ENCODE data around the gene ST8SIA6. TPM values are rescaled to one million over a fixed set of nuclear protein-coding genes. Genes with fewer than 3 reads are reported as not detected.

ST8SIA6 gene
- total and polyA plus RNA-seq, 9 of the 15 experiments (the other 6 are each of a cell fraction or from before 2014, with no cell fraction given) = 0.69 to 6.7 (median 5.0) TPM

GRCh38 chr10:17412323-17412722, 42.1 kb downstream of the ST8SIA6 start (continued):
- no peak for TF ChIP-seq NFXL1 (CRISPR knock-in tag; IDR thresholded peaks at IDR 0.05)
- TF ChIP-seq SMARCE1 (IDR thresholded peaks at IDR 0.05) = 0 out of 2 replicates have a peak, but pooled peaks have one; percentile 19
- no peak for TF ChIP-seq RBM39 (optimal IDR thresholded peaks at IDR 0.05; ENCODE audit: low read depth, low read length)
- TF ChIP-seq ATF3 (IDR thresholded peaks at IDR 0.05) = no peak
- TF ChIP-seq ATF3 (CRISPR knock-in tag; conservative IDR thresholded peaks at IDR 0.05) = no peak
- TF ChIP-seq HNRNPK (IDR thresholded peaks at IDR 0.05; ENCODE audit: low read depth, low read length, poor library complexity, severe bottlenecking) = no peak
- TF ChIP-seq HNRNPUL1 (IDR thresholded peaks at IDR 0.05; ENCODE audit: low read length) = no peak
- no peak for TF ChIP-seq SAFB (IDR thresholded peaks at IDR 0.05; ENCODE audit: borderline replicate concordance, low read depth, low read length)
- TF ChIP-seq ZNF592 (IDR thresholded peaks at IDR 0.05) = peak; percentile 89
- no peak for TF ChIP-seq SPI1 (IDR thresholded peaks at IDR 0.05; ENCODE audit: borderline replicate concordance, low read depth, low read length)
- no peak for TF ChIP-seq BHLHE40 (IDR thresholded peaks at IDR 0.05; ENCODE audit: low read length)
- TF ChIP-seq CHD1 (IDR thresholded peaks at IDR 0.05; ENCODE audit: low read length) = no peak
- TF ChIP-seq ELF4 (CRISPR knock-in tag; IDR thresholded peaks at IDR 0.05) = no peak
- no peak for TF ChIP-seq TRIM28 (IDR thresholded peaks at IDR 0.05)
- no peak for TF ChIP-seq NR3C1 (CRISPR knock-in tag; IDR thresholded peaks at IDR 0.05)
- TF ChIP-seq RCOR1 (IDR thresholded peaks at IDR 0.05; ENCODE audit: borderline replicate concordance in 1 of 2, low read depth in 2 of 2, low read length in 2 of 2) = peak in 1 of 2 experiments; percentile 71; a peak in 1 of 4 replicates
- 0 out of 2 replicates have a peak, but pooled peaks have one; percentile 47 for TF ChIP-seq ARID3A (IDR thresholded peaks at IDR 0.05; ENCODE audit: borderline replicate concordance, low read depth, low read length)
- no peak for TF ChIP-seq JUNB (CRISPR knock-in tag; conservative IDR thresholded peaks at IDR 0.05)
- peak; percentile 47; the same call in 1 of the 2 replicates for TF ChIP-seq DMBX1 (CRISPR knock-in tag; IDR thresholded peaks at IDR 0.05; ENCODE audit: borderline replicate concordance)
- TF ChIP-seq SNRNP70 (optimal IDR thresholded peaks at IDR 0.05; ENCODE audit: low read depth, low read length) = no peak
- no peak for TF ChIP-seq PURB (CRISPR knock-in tag; IDR thresholded peaks at IDR 0.05; ENCODE audit: low read depth)

All from K562 (cell line).